ENCODE data around the gene KCTD20. TPM values are rescaled to one million over a fixed set of nuclear protein-coding genes. Genes with fewer than 3 reads are reported as not detected.

Gene KCTD20
- total RNA-seq, 1 donor from 2014 or later = 37.2 TPM

- Histone ChIP-seq H3K36me3 (no peaks in the 10 kb centered on the region), H3K9me3 (no peaks in the 10 kb centered on the region), H3K4me1 (peaks cover 10% of the 10 kb centered on the region), H3K27ac (no peak overlapping the region), H3K27me3 (ENCODE audit: low read depth) (no peaks in the 10 kb centered on the region), H3K4me3 (no peak overlapping the region)
- DNase-seq = no peak
- intact Hi-C loops (cut with DNase I) = no loop called here
- no peak for TF ChIP-seq CTCF (IDR thresholded peaks at IDR 0.05)
- no peak for ATAC-seq
These were observed 18.8 kb downstream of the KCTD20 start for GRCh38 chr6:36461646-36462045.

GRCh38 chr6:36463676-36464075, 20.9 kb downstream of the KCTD20 start:
- Histone ChIP-seq H3K9me3 (no peaks in the 10 kb centered on the region), H3K36me3 (no peaks in the 10 kb centered on the region), H3K27me3 (ENCODE audit: low read depth) (no peaks in the 10 kb centered on the region), H3K27ac (no peak overlapping the region), H3K4me1 (peaks cover 10% of the 10 kb centered on the region), H3K4me3 (no peak overlapping the region)
- DNase-seq (no peak), ATAC-seq (no peak)
- intact Hi-C loops (cut with DNase I) = no loop called here
- TF ChIP-seq CTCF (IDR thresholded peaks at IDR 0.05) = no peak

GRCh38 chr6:36464233-36464632, 21.4 kb downstream of the KCTD20 start:
- Histone ChIP-seq H3K4me3 (no peak overlapping the region), H3K27ac (no peak overlapping the region), H3K36me3 (no peaks in the 10 kb centered on the region), H3K27me3 (ENCODE audit: low read depth) (no peaks in the 10 kb centered on the region), H3K9me3 (no peaks in the 10 kb centered on the region), H3K4me1 (peaks cover 7% of the 10 kb centered on the region)
- ATAC-seq = no peak
- intact Hi-C loops (cut with DNase I) = no loop called here
- DNase-seq = no peak
- TF ChIP-seq CTCF (IDR thresholded peaks at IDR 0.05) = no peak

- no peak for DNase-seq
These were observed 24.8 kb downstream of the KCTD20 start for GRCh38 chr6:36467625-36468024.

GRCh38 chr6:36469148-36469661, 26.4 kb downstream of the KCTD20 start:
- no peak for ATAC-seq
- Histone ChIP-seq H3K27me3 (ENCODE audit: low read depth) (no peaks in the 10 kb centered on the region), H3K4me3 (no peak overlapping the region), H3K36me3 (peaks cover 34% of the 10 kb centered on the region), H3K9me3 (no peaks in the 10 kb centered on the region), H3K27ac (no peak overlapping the region), H3K4me1 (no peaks in the 10 kb centered on the region)
- intact Hi-C loops (cut with DNase I) = no loop called here
- no peak for DNase-seq
- TF ChIP-seq CTCF (IDR thresholded peaks at IDR 0.05) = no peak

More at GRCh38 chr6:36467625-36468024, 24.8 kb downstream of the KCTD20 start:
- Histone ChIP-seq H3K27ac (no peak overlapping the region), H3K4me1 (no peaks in the 10 kb centered on the region), H3K36me3 (peaks cover 28% of the 10 kb centered on the region), H3K9me3 (no peaks in the 10 kb centered on the region), H3K27me3 (ENCODE audit: low read depth) (no peaks in the 10 kb centered on the region), H3K4me3 (no peak overlapping the region)
- no peak for TF ChIP-seq CTCF (IDR thresholded peaks at IDR 0.05)
- intact Hi-C loops (cut with DNase I) = no loop called here
- no peak for ATAC-seq

GRCh38 chr6:36469946-36470345, 27.1 kb downstream of the KCTD20 start:
- ATAC-seq = no peak
- intact Hi-C loops (cut with DNase I) = no loop called here
- TF ChIP-seq CTCF (IDR thresholded peaks at IDR 0.05) = no peak
- H3K27ac ChIP-seq = no peak overlapping the region
- no peaks in the 10 kb centered on the region for H3K4me1 ChIP-seq
- H3K27me3 ChIP-seq (ENCODE audit: low read depth) = no peaks in the 10 kb centered on the region
- peaks cover 41% of the 10 kb centered on the region for H3K36me3 ChIP-seq
- no peak overlapping the region for H3K4me3 ChIP-seq
- no peak for DNase-seq
- H3K9me3 ChIP-seq = no peaks in the 10 kb centered on the region

All from lower lobe of right lung (tissue), 2 donors.